Measurements from ENCODE around the gene VIPR1.

VIPR1 gene

GRCh38 chr3:42504334-42505127 lies 2.1 kb downstream of the VIPR1 start:
- H2AFZ ChIP-seq (ENCODE audit: low read depth, low read length, severe bottlenecking): no peak overlapping the region
- H3K9me2 ChIP-seq (replicated peaks; ENCODE audit: insufficient read depth, low read length): no peaks in the 10 kb centered on the region
- H3K79me2 ChIP-seq (ENCODE audit: insufficient read depth, low read length): no peaks in the 10 kb centered on the region
- H3K27ac ChIP-seq (ENCODE audit: low read depth, low read length): no peak overlapping the region
- no peak overlapping the region for H3K9ac ChIP-seq (ENCODE audit: low read length)
- no peaks in the 10 kb centered on the region for H3F3A ChIP-seq (ENCODE audit: insufficient read depth)
- no peaks in the 10 kb centered on the region for H3K36me3 ChIP-seq (ENCODE audit: low read length)
- H3K4me3 ChIP-seq (ENCODE audit: insufficient read depth, low read length, poor library complexity, severe bottlenecking): no peak overlapping the region
- no peak overlapping the region for H3K4me2 ChIP-seq (ENCODE audit: low read depth, low read length, poor library complexity, severe bottlenecking)
- H3K27me3 ChIP-seq (ENCODE audit: low read length): no peaks in the 10 kb centered on the region
- TF ChIP-seq EZH2phosphoT487 (conservative IDR thresholded peaks at IDR 0.05; ENCODE audit: low read length): no peak
- H4K20me1 ChIP-seq (ENCODE audit: low read depth, low read length): no peaks in the 10 kb centered on the region
- no peaks in the 10 kb centered on the region for H3K9me3 ChIP-seq (ENCODE audit: insufficient read depth, low read length)

GRCh38 chr3:42505128-42505848 lies 2.8 kb downstream of the VIPR1 start:
- H4K20me1 ChIP-seq (ENCODE audit: low read depth, low read length): no peaks in the 10 kb centered on the region
- H3K4me2 ChIP-seq (ENCODE audit: low read depth, low read length, poor library complexity, severe bottlenecking): no peak overlapping the region
- no peaks in the 10 kb centered on the region for H3K9me3 ChIP-seq (ENCODE audit: insufficient read depth, low read length)
- TF ChIP-seq CTCF (IDR thresholded peaks at IDR 0.05; ENCODE audit: insufficient read depth, low read length, poor library complexity, severe bottlenecking): no peak
- no peak for TF ChIP-seq EZH2phosphoT487 (conservative IDR thresholded peaks at IDR 0.05; ENCODE audit: low read length)
- no peaks in the 10 kb centered on the region for H3K36me3 ChIP-seq (ENCODE audit: low read length)
- H2AFZ ChIP-seq (ENCODE audit: low read depth, low read length, severe bottlenecking): no peak overlapping the region
- no peaks in the 10 kb centered on the region for H3K9me2 ChIP-seq (replicated peaks; ENCODE audit: insufficient read depth, low read length)
- H3F3A ChIP-seq (ENCODE audit: insufficient read depth): no peaks in the 10 kb centered on the region
- no peak overlapping the region for H3K4me3 ChIP-seq (ENCODE audit: insufficient read depth, low read length, poor library complexity, severe bottlenecking)
- H3K79me2 ChIP-seq (ENCODE audit: insufficient read depth, low read length): no peaks in the 10 kb centered on the region
- no peaks in the 10 kb centered on the region for H3K27me3 ChIP-seq (ENCODE audit: low read length)
- no peak overlapping the region for H3K27ac ChIP-seq (ENCODE audit: low read depth, low read length)
- H3K9ac ChIP-seq (ENCODE audit: low read length): no peak overlapping the region

GRCh38 chr3:42505849-42506410 lies 3.5 kb downstream of the VIPR1 start:
- H3F3A ChIP-seq (ENCODE audit: insufficient read depth): no peaks in the 10 kb centered on the region

More at GRCh38 chr3:42505849-42506410, 3.5 kb downstream of the VIPR1 start:
- no peak overlapping the region for H3K4me3 ChIP-seq (ENCODE audit: insufficient read depth, low read length, poor library complexity, severe bottlenecking)
- H3K9me3 ChIP-seq (ENCODE audit: insufficient read depth, low read length): no peaks in the 10 kb centered on the region
- no peaks in the 10 kb centered on the region for H3K27me3 ChIP-seq (ENCODE audit: low read length)
- no peak overlapping the region for H3K9ac ChIP-seq (ENCODE audit: low read length)
- no peak overlapping the region for H2AFZ ChIP-seq (ENCODE audit: low read depth, low read length, severe bottlenecking)
- no peaks in the 10 kb centered on the region for H3K36me3 ChIP-seq (ENCODE audit: low read length)
- no peaks in the 10 kb centered on the region for H3K9me2 ChIP-seq (replicated peaks; ENCODE audit: insufficient read depth, low read length)
- H3K4me2 ChIP-seq (ENCODE audit: low read depth, low read length, poor library complexity, severe bottlenecking): no peak overlapping the region
- TF ChIP-seq CTCF (IDR thresholded peaks at IDR 0.05; ENCODE audit: insufficient read depth, low read length, poor library complexity, severe bottlenecking): no peak
- no peak for TF ChIP-seq EZH2phosphoT487 (conservative IDR thresholded peaks at IDR 0.05; ENCODE audit: low read length)
- H4K20me1 ChIP-seq (ENCODE audit: low read depth, low read length): no peaks in the 10 kb centered on the region
- H3K27ac ChIP-seq (ENCODE audit: low read depth, low read length): no peak overlapping the region
- no peaks in the 10 kb centered on the region for H3K79me2 ChIP-seq (ENCODE audit: insufficient read depth, low read length)

All from SU-DHL-6 (cell line).